C4-2B (cell line): ENCODE results near the gene FBL.

Source experiments
- ZFX ChIP-seq: fragments of 450-650 bp; IDR thresholded peaks from 2 replicates; pipeline ENCODE4 v1.6.1; 2017
- TF ChIP-seq, protein P1 (sequence below): fragments of 450-650 bp; conservative IDR thresholded peaks from 2 replicates; pipeline ENCODE4 v1.5.1; 2017; ENCODE audit warnings: mild to moderate bottlenecking

DNA sequence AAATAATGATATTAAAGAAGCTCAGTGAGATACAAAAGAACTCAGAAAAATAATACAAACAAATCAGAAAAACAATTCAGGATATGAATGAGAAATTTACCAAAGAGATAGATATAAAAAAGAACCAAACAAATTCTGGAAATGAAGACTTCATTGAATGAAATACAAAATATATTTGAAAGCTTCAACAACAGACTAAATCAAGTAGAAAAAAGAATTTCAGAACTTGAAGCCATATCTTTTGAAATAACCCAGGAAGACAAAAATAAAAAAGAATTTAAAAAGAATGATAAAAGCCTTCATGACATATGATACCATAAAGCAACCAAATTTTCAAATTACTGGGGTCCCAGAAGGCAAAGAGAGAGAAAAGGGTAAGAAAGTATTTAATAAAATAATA lies 57.9 kb downstream of the FBL start:
- TF ChIP-seq, protein P1, sequence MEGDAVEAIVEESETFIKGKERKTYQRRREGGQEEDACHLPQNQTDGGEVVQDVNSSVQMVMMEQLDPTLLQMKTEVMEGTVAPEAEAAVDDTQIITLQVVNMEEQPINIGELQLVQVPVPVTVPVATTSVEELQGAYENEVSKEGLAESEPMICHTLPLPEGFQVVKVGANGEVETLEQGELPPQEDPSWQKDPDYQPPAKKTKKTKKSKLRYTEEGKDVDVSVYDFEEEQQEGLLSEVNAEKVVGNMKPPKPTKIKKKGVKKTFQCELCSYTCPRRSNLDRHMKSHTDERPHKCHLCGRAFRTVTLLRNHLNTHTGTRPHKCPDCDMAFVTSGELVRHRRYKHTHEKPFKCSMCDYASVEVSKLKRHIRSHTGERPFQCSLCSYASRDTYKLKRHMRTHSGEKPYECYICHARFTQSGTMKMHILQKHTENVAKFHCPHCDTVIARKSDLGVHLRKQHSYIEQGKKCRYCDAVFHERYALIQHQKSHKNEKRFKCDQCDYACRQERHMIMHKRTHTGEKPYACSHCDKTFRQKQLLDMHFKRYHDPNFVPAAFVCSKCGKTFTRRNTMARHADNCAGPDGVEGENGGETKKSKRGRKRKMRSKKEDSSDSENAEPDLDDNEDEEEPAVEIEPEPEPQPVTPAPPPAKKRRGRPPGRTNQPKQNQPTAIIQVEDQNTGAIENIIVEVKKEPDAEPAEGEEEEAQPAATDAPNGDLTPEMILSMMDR, result no peak
- no peak for TF ChIP-seq ZFX
